Suprapubic skin (tissue), 4 donors: ENCODE measurements around the gene MAP2K6. TPM values are rescaled to one million over a fixed set of nuclear protein-coding genes. Genes with fewer than 3 reads are reported as not detected.

ENCODE experiments used
- DNase-seq, 2 donors: peaks; one replicate each; pipeline ENCODE4 v3.0.0-alpha.2; 2019; ENCODE audit warnings: low spot score in 2 of 2
- H3K27ac ChIP-seq: fragments of 200-600 bp; sonication (generic); one replicate; pipeline ENCODE4 v1.5.1; 2019
- H3K27me3 ChIP-seq: fragments of 200-600 bp; sonication (generic); one replicate; pipeline ENCODE4 v1.5.1; 2019
- H3K36me3 ChIP-seq: fragments of 200-600 bp; sonication (generic); one replicate; pipeline ENCODE4 v1.5.1; 2019
- H3K4me1 ChIP-seq: fragments of 200-600 bp; sonication (generic); one replicate; pipeline ENCODE4 v1.5.1; 2019
- H3K4me3 ChIP-seq: fragments of 200-600 bp; sonication (generic); one replicate; pipeline ENCODE4 v1.5.1; 2019; ENCODE audit warnings: mild to moderate bottlenecking
- H3K9me3 ChIP-seq: fragments of 200-600 bp; sonication (generic); one replicate; pipeline ENCODE4 v1.5.1; 2019
- EP300 ChIP-seq: sonication (generic); formaldehyde crosslinking; IDR thresholded peaks from one replicate; pipeline ENCODE4 v1.6.1; 2017; ENCODE audit warnings: antibody characterized with exemption
- POLR2A ChIP-seq, 2 donors: fragments of 450-650 bp; IDR thresholded peaks; one replicate each; pipeline ENCODE4 v1.6.1; 2017; ENCODE audit warnings: antibody characterized with exemption in 2 of 2, mild to moderate bottlenecking in 2 of 2, moderate library complexity in 2 of 2
- POLR2AphosphoS5 ChIP-seq, 3 donors: sonication (generic); formaldehyde crosslinking; IDR thresholded peaks; one replicate each; pipeline ENCODE4 v1.6.1; 2017; ENCODE audit warnings: antibody characterized with exemption in 3 of 3
- WGBS: methylation state at CpG from one replicate; pipeline ENCODE4 v1.1.5; 2018; 5-methylcytosine and 5-hydroxymethylcytosine counted together
- total RNA-seq, 4 donors: library from RNA; depleted of rRNA; stranded (reverse); fragments of >200 nt; gene quantifications; one replicate each; pipeline ENCODE4 v1.1.0, GENCODE V29; 2016
- TF ChIP-seq, protein P1 (sequence below), 2 donors: fragments of 200-600 bp in 1 of 2; fragments of 450-650 bp in 1 of 2; sonication (generic) in 1 of 2; IDR thresholded peaks; one replicate each; pipeline ENCODE4 v1.5.1; 2016 to 2019; ENCODE audit warnings: antibody characterized with exemption in 2 of 2, mild to moderate bottlenecking in 1 of 2, moderate library complexity in 1 of 2

The MAP2K6 gene
- total RNA-seq, 4 donors from 2014 or later: 2.4 to 6.3 (median 3.9) TPM

DNA sequence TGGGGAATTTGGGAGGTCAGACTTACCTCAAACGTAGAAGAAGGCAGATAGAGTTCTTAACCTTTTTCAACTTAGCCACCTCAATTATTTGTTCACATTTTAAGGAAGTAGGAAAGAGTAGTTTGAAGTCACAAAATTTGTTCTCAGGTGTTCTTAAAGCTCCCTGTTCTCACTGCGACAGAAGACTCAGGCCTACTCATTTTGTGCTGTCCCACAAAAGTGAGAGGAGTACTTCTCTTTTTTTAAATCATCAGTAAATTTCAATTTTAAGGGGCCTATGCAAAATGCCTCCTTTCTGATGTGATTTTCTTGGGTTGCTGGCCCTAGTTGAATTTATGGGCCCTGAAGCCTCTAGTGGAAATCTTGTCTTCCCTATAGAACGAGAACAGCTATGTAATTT, 133.4 kb downstream of the MAP2K6 start:
- H3K36me3 ChIP-seq: no peaks in the 10 kb centered on the region
- H3K4me1 ChIP-seq: no peaks in the 10 kb centered on the region
- no peaks in the 10 kb centered on the region for H3K9me3 ChIP-seq
- no peaks in the 10 kb centered on the region for H3K27me3 ChIP-seq
- WGBS: 88% methylated on average over 3 of the region's 3 CpGs
- no peak overlapping the region for H3K27ac ChIP-seq
- DNase-seq: no peak
- no peak for TF ChIP-seq POLR2A (IDR thresholded peaks at IDR 0.05)
- TF ChIP-seq EP300: no peak
- TF ChIP-seq, protein P1, sequence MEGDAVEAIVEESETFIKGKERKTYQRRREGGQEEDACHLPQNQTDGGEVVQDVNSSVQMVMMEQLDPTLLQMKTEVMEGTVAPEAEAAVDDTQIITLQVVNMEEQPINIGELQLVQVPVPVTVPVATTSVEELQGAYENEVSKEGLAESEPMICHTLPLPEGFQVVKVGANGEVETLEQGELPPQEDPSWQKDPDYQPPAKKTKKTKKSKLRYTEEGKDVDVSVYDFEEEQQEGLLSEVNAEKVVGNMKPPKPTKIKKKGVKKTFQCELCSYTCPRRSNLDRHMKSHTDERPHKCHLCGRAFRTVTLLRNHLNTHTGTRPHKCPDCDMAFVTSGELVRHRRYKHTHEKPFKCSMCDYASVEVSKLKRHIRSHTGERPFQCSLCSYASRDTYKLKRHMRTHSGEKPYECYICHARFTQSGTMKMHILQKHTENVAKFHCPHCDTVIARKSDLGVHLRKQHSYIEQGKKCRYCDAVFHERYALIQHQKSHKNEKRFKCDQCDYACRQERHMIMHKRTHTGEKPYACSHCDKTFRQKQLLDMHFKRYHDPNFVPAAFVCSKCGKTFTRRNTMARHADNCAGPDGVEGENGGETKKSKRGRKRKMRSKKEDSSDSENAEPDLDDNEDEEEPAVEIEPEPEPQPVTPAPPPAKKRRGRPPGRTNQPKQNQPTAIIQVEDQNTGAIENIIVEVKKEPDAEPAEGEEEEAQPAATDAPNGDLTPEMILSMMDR (IDR thresholded peaks at IDR 0.05): no peak
- no peak for TF ChIP-seq POLR2AphosphoS5 (IDR thresholded peaks at IDR 0.05)
- no peak overlapping the region for H3K4me3 ChIP-seq

GRCh38 chr17:69551212-69552010, 136.9 kb downstream of the MAP2K6 start:
- 100% methylated on average over 1 of the region's 1 CpG for WGBS
- H3K27ac ChIP-seq: no peak overlapping the region
- H3K4me1 ChIP-seq: no peaks in the 10 kb centered on the region
- H3K27me3 ChIP-seq: no peaks in the 10 kb centered on the region
- H3K36me3 ChIP-seq: no peaks in the 10 kb centered on the region
- no peaks in the 10 kb centered on the region for H3K9me3 ChIP-seq
- TF ChIP-seq POLR2AphosphoS5 (IDR thresholded peaks at IDR 0.05) (no peak), EP300 (no peak), POLR2A (IDR thresholded peaks at IDR 0.05) (no peak)
- TF ChIP-seq, protein P1 (IDR thresholded peaks at IDR 0.05): no peak
- H3K4me3 ChIP-seq: no peak overlapping the region
- no peak for DNase-seq

DNA sequence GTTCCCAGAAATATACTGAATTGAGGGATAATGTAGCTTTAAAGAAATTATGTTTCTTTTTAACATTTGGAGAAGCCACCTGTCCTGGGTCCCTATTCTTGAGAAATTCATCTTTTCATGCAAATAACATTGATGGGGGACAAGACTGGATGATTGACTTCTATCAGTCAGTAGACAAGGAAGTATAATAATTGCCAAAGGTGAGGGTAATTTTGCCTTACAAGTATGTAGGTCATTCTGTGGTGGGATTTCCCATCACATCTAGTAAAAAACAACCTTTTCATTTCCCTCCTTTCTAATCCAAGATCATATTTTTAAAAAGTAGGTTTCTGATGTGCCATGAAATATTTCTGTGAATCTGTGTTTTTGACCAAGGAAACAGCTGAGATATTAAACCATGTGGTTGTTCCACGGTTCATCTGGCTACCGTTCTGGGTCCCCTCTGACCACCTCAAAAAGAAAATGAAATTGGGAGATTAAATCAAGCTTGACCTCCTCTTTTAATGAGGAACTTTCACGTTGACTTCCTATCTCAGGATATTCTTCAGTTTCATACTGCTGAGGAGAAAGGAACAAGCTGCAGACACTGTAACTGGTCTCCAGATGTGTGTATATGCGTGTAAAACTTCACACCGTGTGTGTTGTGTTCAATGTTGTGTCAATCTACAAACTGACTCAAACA, 138.6 kb downstream of the MAP2K6 start:
- Histone ChIP-seq H3K27ac (no peak overlapping the region), H3K36me3 (no peaks in the 10 kb centered on the region), H3K4me1 (no peaks in the 10 kb centered on the region), H3K9me3 (no peaks in the 10 kb centered on the region), H3K4me3 (no peak overlapping the region), H3K27me3 (no peaks in the 10 kb centered on the region)
- DNase-seq: no peak
- TF ChIP-seq POLR2A (IDR thresholded peaks at IDR 0.05): no peak
- no peak for TF ChIP-seq POLR2AphosphoS5 (IDR thresholded peaks at IDR 0.05)
- TF ChIP-seq EP300: no peak
- TF ChIP-seq, protein P1 (IDR thresholded peaks at IDR 0.05): no peak
- WGBS: 83% methylated on average over 5 of the region's 5 CpGs

DNA sequence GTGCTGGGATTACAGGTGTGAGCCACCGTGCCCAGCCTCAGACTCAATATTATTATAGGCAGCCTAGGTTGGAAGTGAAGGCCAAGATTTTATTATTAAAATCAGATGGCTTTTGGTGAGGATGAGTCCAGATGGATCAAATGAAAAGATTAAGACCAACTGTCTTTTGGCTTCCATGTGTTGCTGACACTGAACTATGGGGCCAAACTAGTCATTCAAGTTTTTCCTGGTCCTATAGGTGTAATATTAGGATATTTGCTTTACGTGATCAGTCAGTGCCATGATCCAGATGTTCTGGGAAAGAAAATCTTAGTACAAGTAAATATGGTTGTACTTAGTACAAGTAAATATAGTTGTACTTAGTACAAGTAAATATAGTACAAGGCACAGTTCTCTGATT, 140.6 kb downstream of the MAP2K6 start:
- 29% methylated on average over 1 of the region's 2 CpGs for WGBS
- TF ChIP-seq EP300 (no peak), POLR2A (IDR thresholded peaks at IDR 0.05) (no peak), POLR2AphosphoS5 (IDR thresholded peaks at IDR 0.05) (no peak)
- TF ChIP-seq, protein P1 (IDR thresholded peaks at IDR 0.05): no peak
- Histone ChIP-seq H3K4me1 (no peaks in the 10 kb centered on the region), H3K27me3 (no peaks in the 10 kb centered on the region), H3K4me3 (no peak overlapping the region), H3K9me3 (no peaks in the 10 kb centered on the region), H3K27ac (no peak overlapping the region), H3K36me3 (no peaks in the 10 kb centered on the region)
- DNase-seq: no peak

DNA sequence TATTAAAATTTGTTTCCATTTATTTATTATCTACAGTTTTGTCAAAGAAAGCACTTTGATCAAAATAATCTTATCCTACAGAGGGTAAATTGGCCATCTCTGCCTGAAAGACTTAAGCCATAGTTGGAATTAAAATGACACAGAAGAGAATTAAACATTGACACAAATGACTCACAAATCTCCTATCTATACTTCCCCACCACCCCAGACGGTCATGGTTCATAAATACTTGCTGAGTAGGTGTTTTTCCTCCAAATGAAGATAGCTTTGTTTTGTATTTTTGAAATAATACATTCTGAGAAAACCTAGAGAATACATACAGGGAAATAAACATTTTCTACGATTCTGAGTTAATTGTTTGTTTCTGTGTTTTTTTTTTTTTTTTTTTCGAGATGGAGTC, 142.8 kb downstream of the MAP2K6 start:
- no peaks in the 10 kb centered on the region for H3K4me1 ChIP-seq
- DNase-seq: no peak
- H3K27me3 ChIP-seq: no peaks in the 10 kb centered on the region
- no peak overlapping the region for H3K27ac ChIP-seq
- TF ChIP-seq EP300: no peak
- no peak for TF ChIP-seq POLR2AphosphoS5 (IDR thresholded peaks at IDR 0.05)
- no peak for TF ChIP-seq POLR2A (IDR thresholded peaks at IDR 0.05)
- TF ChIP-seq, protein P1 (IDR thresholded peaks at IDR 0.05): no peak
- H3K9me3 ChIP-seq: no peaks in the 10 kb centered on the region
- 83% methylated on average over 3 of the region's 3 CpGs for WGBS
- no peaks in the 10 kb centered on the region for H3K36me3 ChIP-seq
- no peak overlapping the region for H3K4me3 ChIP-seq
